ENCODE results near the gene CPSF4. TPM values are rescaled to one million over a fixed set of nuclear protein-coding genes. Genes with fewer than 3 reads are reported as not detected.

Gene CPSF4
- 10 to 100 TPM in 11 of 12 donors, not detected in 1; 23.4 to 46.9 (median 31.5) TPM for polyA plus RNA-seq (ENCODE audit: insufficient read length in 12 of 12)
- long read RNA-seq, donor 1, partial matches to known transcripts, result 575 of 595 reads
- long read RNA-seq, donor 1, other reads (novel, unspliced or antisense), result 14 of 595 reads
- long read RNA-seq, donor 2, partial matches to known transcripts, result 589 of 770 reads
- long read RNA-seq, donor 2, other reads (novel, unspliced or antisense), result 177 of 770 reads
- long read RNA-seq, donor 3, partial matches to known transcripts, result 226 of 299 reads
- long read RNA-seq, donor 3, other reads (novel, unspliced or antisense), result 68 of 299 reads
- long read RNA-seq, donor 4, partial matches to known transcripts, result 0 of 3 reads
- long read RNA-seq, donor 4, other reads (novel, unspliced or antisense), result 0 of 3 reads
- long read RNA-seq, donor 5, transcript CPSF4-201 (8 exons, 1,691 nt), result major isoform, 7 of 1,001 reads
- long read RNA-seq, donor 5, partial matches to known transcripts, result 298 of 1,001 reads
- long read RNA-seq, donor 5, other reads (novel, unspliced or antisense), result 693 of 1,001 reads
- long read RNA-seq, donor 6, partial matches to known transcripts, result 0 of 3 reads
- long read RNA-seq, donor 6, other reads (novel, unspliced or antisense), result 0 of 3 reads
- long read RNA-seq, donor 7, partial matches to known transcripts, result 151 of 281 reads
- long read RNA-seq, donor 7, other reads (novel, unspliced or antisense), result 124 of 281 reads
- long read RNA-seq, donor 8, transcript CPSF4-201 (8 exons, 1,691 nt), result major isoform, 11 of 618 reads
- long read RNA-seq, donor 8, partial matches to known transcripts, result 184 of 618 reads
- long read RNA-seq, donor 8, other reads (novel, unspliced or antisense), result 421 of 618 reads
- long read RNA-seq, donor 9, partial matches to known transcripts, result 209 of 369 reads
- long read RNA-seq, donor 9, other reads (novel, unspliced or antisense), result 155 of 369 reads
- long read RNA-seq, donor 10, partial matches to known transcripts, result 0 of 6 reads
- long read RNA-seq, donor 10, other reads (novel, unspliced or antisense), result 0 of 6 reads
- long read RNA-seq, donor 11, transcript CPSF4-201 (8 exons, 1,691 nt), result major isoform, 6 of 7 reads
- long read RNA-seq, donor 11, partial matches to known transcripts, result 0 of 7 reads
- long read RNA-seq, donor 11, other reads (novel, unspliced or antisense), result 0 of 7 reads

GRCh38 chr7:99438573-99439480, at the start of gene CPSF4, which contains the start of gene PTCD1:
TSS of gene CPSF4 (plus strand) at chr7:99438943. CDS start at chr7:99439083, 140 bp downstream.
TSS of gene PTCD1 (minus strand) at chr7:99438798. CDS start at chr7:99435242, 3,556 bp downstream.
- DNase-seq, result peak; percentile 96

- no peak for DNase-seq
These were observed 49.0 kb upstream of the CPSF4 start for GRCh38 chr7:99389772-99390171.

- no peak for DNase-seq
These were observed 47.7 kb upstream of the CPSF4 start for GRCh38 chr7:99390941-99391602.

GRCh38 chr7:99392046-99392445, 46.7 kb upstream of the CPSF4 start:
- DNase-seq, result no peak

- peak; percentile 61 for DNase-seq
These were observed 45.9 kb upstream of the CPSF4 start for GRCh38 chr7:99392659-99393354.

GRCh38 chr7:99393355-99394187, 45.2 kb upstream of the CPSF4 start:
- DNase-seq, result no peak

GRCh38 chr7:99394188-99394502, 44.6 kb upstream of the CPSF4 start:
- DNase-seq, result no peak

GRCh38 chr7:99395616-99396327, 43.0 kb upstream of the CPSF4 start:
- DNase-seq, result no peak

- DNase-seq, result no peak
These were observed 42.1 kb upstream of the CPSF4 start for GRCh38 chr7:99396418-99397296.

- DNase-seq, result no peak
These were observed 41.3 kb upstream of the CPSF4 start for GRCh38 chr7:99397297-99397983.

- DNase-seq, result no peak
These were observed 39.8 kb upstream of the CPSF4 start for GRCh38 chr7:99398891-99399445.

- DNase-seq, result no peak
These were observed 39.1 kb upstream of the CPSF4 start for GRCh38 chr7:99399597-99399996.

- DNase-seq, result no peak
These were observed 35.9 kb upstream of the CPSF4 start for GRCh38 chr7:99402854-99403253.

GRCh38 chr7:99403764-99404163, 35.0 kb upstream of the CPSF4 start:
- DNase-seq, result no peak

- DNase-seq, result no peak
These were observed 34.3 kb upstream of the CPSF4 start for GRCh38 chr7:99404235-99404976.

GRCh38 chr7:99404977-99405320, 33.8 kb upstream of the CPSF4 start:
- DNase-seq, result no peak
